Right ventricle myocardium superior (tissue), 1 donor: Measurements from ENCODE around the gene VASN. TPM values are rescaled to one million over a fixed set of nuclear protein-coding genes. Genes with fewer than 3 reads are reported as not detected.
A peak's percentile ranks its signal among the peaks of the same experiment; 100 is the strongest.

Source experiments
- ATAC-seq: fragments of 200-7000 bp; cut with Tn5 transposase; one replicate; pipeline ENCODE4 v1.9.1; 2020; ENCODE audit warnings: mild to moderate bottlenecking; ENCODE audit not compliant: poor library complexity
- DNase-seq: peaks from one replicate; pipeline ENCODE4 v3.0.0-alpha.2; 2020
- intact Hi-C: fragments of 100-400 bp; cut with DNase I; formaldehyde crosslinking; loops from one replicate; pipeline ENCODE4 v1.11.2; 2022
- total RNA-seq: library from RNA; stranded (reverse); fragmentation: NEBNext Ultra II Directional; extraction: Animal tissue kit (Norgen Biotek cat#: 25700); gene quantifications from one replicate; pipeline ENCODE4 v1.2.1, GENCODE V29; 2021
- donor health status: DM: no; HTN: yes; CAD: no; lungs with severe emphysema.

Gene VASN
- total RNA-seq, 1 donor from 2014 or later: 5.7 TPM

GRCh38 chr16:4365014-4365406 is 6.6 kb upstream of the VASN start:
- intact Hi-C loops: no loop called here
- no peak for DNase-seq
- no peak for ATAC-seq

DNA sequence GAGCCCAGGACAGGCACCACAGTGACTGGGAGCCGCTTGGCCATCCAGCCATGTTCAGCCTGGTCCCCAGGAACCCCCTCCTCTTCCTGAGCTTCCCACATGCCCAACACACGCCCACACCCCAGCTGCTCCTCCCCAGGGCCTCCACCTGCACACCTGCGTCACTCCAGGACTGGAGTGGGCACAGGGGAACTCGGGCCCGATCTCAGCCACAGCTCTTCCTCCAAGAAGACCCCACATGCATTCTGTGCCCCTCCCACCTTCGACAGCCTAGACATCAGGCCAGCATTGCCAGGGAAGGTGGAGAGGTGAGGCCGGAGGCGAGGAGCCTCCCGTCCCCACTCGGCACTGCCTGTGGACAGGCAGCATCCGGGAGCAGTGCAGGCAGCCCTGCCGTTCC is 6.0 kb upstream of the VASN start:
- intact Hi-C loops: no loop called here
- ATAC-seq: no peak
- no peak for DNase-seq

DNA sequence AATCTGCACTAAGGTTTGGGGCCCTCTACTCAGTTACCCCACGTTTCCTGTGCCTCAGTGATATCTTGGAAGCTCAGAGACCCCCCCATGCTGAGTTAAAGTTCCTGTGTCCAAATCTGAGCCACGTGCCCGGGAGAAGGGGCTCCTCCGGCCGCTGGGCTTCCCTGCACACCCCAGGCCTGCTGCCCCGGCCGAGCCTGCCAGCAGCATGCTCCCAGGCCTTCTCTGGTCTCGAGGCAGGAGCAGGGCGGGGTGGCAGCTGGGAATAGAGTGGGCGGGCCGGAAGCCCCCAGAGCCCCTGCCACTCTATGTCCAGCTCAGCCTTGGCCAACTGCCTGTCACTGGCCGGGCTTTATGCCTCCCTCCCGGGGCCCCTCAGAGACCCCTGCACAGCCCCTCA is 5.6 kb upstream of the VASN start:
- ATAC-seq: no peak
- intact Hi-C loops: no loop called here

DNA sequence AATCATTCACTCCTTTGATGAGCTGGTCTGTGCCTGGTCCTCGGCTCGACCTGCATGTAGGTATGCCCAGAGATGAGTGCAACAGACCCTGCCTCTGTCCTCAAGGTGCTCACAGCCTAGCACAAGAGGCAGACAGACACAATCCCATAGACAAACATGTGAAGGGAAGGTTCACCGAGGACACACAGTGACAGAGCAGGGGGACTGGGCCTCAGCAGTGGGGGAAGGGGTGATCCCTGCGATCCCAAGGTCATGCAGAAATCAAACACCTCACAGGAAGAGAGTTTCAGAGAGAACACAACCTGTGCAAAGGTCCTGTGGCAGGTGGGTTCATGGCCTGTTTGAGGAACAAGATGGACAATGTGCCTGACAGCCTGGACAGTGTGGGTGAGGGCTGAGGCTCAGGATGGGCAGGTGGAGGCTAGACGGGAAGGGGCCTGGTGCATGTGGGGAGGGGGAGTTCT is 4.2 kb upstream of the VASN start:
- no peak for ATAC-seq
- intact Hi-C loops: no loop called here
- DNase-seq: no peak

More for the DNA sequence above, 5.6 kb upstream of the VASN start:
- no peak for DNase-seq

DNA sequence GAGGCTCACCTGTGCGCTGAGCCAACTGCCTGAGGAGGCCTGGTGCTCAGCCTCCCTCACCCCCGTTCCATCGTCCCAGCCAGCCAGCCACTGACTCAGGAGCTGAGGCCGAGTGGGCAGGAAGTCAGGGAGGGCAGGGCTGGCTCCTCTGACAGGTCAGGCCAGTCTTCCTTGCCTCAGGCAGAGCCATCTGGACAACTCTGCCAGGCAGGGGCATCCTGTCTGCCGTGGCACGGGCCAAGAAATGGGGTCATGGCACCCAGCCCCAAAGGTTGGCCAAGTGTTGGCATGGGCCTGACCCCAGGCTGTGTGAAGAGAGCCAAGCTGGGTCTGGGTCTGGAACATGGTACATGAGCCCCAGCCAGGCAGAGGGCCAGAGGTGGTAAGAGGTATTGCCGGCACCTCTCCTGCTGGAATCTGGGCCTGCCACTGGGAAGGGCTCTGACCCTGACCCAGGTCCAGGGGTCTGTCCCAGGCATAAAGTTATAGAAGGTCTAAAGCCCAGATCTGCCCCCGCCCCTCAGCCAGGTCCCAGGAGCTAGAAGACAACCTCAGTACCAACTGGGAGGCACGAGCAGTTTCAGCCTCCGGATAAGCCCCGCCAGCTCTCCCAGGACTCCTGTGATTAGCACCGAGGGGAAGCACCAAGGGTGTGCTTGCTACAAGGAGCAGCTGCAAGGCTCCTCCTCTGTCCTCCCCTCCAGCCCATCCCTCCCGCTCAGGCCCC is 2.5 kb upstream of the VASN start:
- intact Hi-C loops: no loop called here
- ATAC-seq (no peak), DNase-seq (no peak)

GRCh38 chr16:4370151-4370550 is 1.5 kb upstream of the VASN start:
- ATAC-seq: no peak
- no peak for DNase-seq
- intact Hi-C loops: no loop called here

DNA sequence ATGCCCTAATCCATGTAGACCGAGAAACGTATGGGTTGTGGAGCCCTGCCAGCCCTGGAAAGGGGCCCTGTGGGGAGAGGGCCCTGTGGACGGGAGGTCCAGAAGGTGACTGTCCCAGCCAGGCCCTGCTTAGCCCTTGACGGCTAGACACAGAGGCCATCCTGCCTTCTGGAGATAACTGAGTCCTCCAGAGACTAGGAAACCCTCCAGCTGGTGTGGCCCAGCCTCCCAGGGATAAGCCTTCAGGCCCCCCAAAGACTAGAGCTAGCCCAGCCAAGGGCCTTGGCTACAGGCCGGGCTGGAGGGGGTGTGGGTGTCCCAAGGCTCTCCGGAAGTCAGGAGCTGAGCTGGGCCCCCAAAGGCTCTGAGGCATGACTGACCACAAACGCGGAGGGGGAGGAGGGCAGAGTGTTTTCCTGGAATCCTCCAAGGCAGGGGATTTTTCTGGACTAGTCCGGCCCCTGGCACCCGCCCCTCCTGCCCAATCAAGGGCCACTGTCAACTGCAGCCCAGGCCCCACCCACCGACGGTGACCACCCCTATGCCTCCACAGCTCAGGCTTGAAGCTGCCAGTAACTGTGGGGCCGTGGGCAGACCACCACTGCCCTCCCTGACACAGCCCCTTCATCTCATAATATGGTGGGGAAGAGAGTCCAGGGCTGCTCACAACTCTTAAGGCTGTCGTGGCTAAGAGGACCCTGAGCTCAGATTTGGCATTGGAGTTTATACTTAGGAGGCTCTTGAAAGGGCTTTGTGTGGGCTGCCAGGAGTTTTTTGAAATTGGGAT is 885 bp upstream of the VASN start:
- peak; percentile 47 for ATAC-seq
- intact Hi-C loops: no loop called here

DNA sequence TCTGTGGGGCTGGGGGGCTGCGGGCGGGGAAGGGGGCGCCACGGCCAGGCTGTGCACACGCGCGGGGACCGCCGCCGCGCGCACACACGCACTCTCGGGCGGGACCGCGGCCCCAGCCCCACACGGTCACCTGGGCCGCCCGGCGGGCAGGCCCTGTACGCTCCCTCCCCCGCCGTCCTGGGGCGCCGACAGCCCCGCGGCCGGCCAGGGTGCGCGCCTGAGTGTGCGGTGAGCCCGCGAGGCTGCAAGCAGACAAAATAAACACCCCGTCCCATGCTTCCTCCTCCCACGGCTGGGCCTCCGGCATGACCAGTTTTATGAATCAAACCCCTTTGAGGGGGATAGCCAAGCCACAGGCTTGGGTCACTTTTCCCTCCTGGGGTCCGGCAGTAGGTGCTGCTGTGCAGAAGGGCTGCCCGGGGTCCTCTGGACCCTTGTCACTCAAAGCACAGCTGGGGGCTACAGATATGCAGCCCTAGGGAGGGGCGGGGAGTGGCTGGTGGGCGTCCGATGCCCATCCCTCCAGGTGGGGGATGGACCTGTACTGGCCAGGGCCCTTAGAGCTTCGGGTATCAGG is 441 bp downstream of the VASN start:
- intact Hi-C loops: no loop called here
- ATAC-seq (peak; percentile 6), DNase-seq (no peak)

More for the DNA sequence above, 885 bp upstream of the VASN start:
- peak; percentile 86 for DNase-seq

DNA sequence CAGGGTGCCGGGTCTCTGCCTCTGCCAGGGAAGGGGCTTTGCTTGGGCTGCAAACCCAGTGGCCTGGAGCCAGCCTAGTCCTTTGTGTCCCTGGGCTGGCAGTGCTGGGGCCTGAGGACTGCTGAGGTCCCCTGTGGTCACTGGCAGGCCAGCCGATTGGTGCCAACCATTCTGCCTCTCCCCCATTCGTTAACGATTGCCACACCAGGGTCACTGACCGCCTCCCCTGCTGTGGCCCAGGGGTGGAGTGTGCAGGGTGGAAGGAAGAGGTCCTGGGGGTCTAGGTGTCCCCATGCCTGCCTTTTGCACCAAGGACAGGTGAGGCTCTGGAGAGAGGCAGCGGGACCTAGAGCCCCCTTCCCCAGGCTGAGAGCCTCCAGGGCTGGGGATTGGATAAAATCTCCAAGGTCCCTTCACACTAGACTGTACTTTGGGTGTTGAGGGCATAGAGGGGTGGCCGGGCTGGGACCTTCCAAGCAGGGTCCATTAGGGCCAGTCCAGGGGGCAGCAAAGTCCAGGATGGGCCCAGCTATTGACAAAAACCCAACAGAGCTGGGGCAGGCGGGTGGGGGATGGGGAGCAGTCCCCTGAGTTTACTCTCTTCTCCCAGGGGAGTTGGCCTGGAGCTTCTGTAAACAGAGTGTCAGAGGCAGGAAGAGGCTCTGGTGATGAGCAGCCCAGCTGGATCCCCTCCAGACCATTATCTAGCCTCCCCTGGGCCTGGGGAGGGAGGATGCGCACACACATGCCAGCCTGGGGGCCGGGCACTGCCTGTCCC is 1.1 kb downstream of the VASN start:
- intact Hi-C loops: no loop called here
- ATAC-seq (no peak), DNase-seq (no peak)

DNA sequence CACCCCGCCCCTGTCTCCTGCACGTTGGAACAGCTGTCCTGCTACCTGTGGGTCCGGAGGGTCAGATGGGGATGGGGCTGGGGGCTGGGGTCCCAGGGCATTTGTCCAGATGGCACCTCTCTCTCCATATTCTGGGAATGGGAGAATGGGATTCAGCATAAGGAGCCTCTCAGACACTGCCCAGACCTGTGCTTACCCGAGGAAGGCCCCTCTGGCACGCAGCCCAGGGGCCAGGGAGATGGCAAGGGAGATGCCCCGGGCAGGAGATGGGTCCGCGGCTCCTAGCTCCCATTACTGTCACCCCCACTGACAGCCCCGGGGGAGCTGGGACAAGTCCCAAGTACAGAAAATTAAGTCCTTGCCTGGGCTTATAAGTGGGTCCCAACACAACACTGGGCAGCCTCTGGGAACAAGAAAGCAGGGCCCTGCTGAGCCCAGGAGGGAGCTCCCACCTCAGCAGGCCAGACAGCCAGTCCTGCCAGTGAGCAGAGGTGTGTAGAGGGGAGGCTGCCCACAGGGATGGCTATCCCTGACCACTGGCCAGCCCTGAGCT is 1.8 kb downstream of the VASN start:
- intact Hi-C loops: no loop called here
- ATAC-seq (no peak), DNase-seq (no peak)

GRCh38 chr16:4373909-4374742 is 2.5 kb downstream of the VASN start:
- peak; percentile 85 for DNase-seq
- intact Hi-C loops: no loop called here
- peak; percentile 8 for ATAC-seq

- DNase-seq (no peak), ATAC-seq (no peak)
- intact Hi-C loops: no loop called here
Observed at GRCh38 chr16:4375717-4376116, 4.1 kb downstream of the VASN start.

GRCh38 chr16:4376126-4376892 is 4.7 kb downstream of the VASN start:
- peak; percentile 80 for ATAC-seq
- intact Hi-C loops: no loop called here
- peak; percentile 95 for DNase-seq

GRCh38 chr16:4376893-4377572 is 5.4 kb downstream of the VASN start:
- no peak for ATAC-seq
- intact Hi-C loops: no loop called here
- no peak for DNase-seq

DNA sequence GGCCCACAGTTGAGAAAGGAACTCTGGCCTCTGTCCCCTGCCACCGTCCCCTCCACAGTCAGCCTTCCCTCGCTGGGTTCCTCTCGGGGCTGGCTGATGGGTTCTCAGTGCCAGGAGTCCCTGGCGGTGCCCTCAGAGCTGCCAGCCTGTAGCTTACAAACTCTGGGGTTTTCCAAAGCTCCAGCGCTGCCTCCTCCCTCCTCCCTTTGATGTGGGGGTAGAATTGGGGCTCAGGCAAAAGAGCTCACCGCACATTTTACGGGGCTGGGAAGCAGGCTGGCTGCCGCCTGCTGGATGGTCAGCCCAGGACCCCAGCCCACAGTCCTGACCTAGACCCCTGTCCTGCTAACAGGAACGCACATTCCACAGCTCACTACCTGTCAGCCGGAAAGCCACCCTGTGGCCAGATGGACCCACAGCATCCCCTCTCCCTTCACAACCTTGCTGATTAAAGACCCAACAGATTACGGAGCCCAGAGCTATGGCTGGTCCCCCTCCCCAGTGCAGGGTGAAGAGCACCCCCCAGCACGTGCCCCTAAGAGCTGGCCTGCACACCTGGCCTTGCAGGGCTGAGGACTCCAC is 6.0 kb downstream of the VASN start:
- ATAC-seq (no peak), DNase-seq (no peak)
- intact Hi-C loops: no loop called here

- intact Hi-C loops: no loop called here
- ATAC-seq (peak; percentile 3), DNase-seq (no peak)
Observed at GRCh38 chr16:4378161-4378666, 6.6 kb downstream of the VASN start.
